Hematopoietic multipotent progenitor cell treated with erythropoietin and hydrocortisone succinate and interleukin-3 and kit ligand, for 8 days (in vitro differentiated cells): ENCODE measurements around the gene SHMT1.
"Not testable (repeated sequence)": the region's sequence is repeated elsewhere in the genome, so short reads cannot be mapped to it uniquely, and the experiment has no call there.

ENCODE experiments used
- DNase-seq: peaks from one replicate; pipeline ENCODE4 v3.0.0-alpha.2; 2015

SHMT1 gene

GRCh38 chr17:18377437-18378204, 14.3 kb upstream of the SHMT1 start, which contains the start of gene EVPLL:
Gene EVPLL, plus strand, starts transcription at chr17:18377778. Its CDS starts 3,160 bp downstream, at chr17:18380938.
- peak; percentile 92 for DNase-seq

GRCh38 chr17:18374216-18374615, 10.9 kb upstream of the SHMT1 start:
- DNase-seq: no peak

DNA sequence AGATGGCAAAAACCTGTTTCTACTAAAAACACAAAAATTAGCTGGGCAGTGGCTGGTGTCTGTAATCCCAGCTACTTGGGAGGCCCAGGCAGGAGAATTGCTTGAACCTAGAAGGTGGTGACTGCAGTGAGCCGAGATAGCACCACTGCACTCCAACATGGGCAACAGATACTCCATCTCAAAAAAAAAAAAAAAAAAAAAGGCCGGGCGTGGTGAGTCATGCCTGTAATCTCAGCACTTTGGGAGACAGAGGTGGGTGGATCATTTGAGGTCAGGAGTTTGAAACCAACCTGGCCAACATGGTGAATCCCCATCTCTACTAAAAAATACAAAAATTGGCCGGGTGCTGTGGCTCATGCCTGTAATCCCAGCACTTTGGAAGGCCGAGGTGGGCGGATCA, 9.8 kb upstream of the SHMT1 start:
- DNase-seq: peak; percentile 60

DNA sequence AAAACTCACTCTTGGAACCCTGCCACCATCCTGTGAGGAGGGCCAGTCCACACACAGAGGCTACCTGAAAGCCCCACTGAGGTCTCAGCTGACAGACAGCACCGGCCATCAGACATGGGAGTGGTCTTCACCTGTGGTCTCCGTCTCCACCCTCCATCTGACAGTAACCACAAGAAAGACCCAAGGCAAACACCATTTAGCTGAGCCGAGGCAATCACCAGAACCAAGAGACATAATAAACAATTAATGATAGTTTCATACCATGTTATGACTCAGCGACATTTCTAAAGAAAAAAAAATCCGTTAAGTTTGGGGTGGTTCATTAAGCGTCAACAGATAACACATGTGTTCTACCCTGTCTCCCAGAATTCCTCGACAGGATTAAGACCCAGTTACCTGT, 8.1 kb upstream of the SHMT1 start:
- peak; percentile 57 for DNase-seq

GRCh38 chr17:18370761-18371160, 7.4 kb upstream of the SHMT1 start:
- no peak for DNase-seq

DNA sequence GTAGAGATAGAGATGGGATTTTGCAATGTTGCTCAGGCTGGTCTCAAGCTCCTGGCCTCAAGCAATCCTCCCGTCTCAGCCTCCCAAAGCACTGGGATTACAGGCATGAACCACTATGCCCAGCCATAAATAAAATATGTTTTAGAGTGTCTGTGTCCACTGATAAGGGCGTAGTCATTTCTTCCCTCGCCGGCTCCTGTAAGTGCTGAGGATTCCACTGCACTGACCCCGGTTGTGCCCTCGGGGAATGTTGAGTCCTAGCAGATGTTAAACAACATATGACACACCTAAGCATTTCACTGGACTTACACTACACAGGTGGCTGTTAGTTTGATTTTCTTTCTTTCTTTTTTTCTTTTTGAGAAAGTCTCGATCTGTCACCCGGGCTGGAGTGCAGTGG, 5.6 kb upstream of the SHMT1 start:
- DNase-seq: peak; percentile 55

DNA sequence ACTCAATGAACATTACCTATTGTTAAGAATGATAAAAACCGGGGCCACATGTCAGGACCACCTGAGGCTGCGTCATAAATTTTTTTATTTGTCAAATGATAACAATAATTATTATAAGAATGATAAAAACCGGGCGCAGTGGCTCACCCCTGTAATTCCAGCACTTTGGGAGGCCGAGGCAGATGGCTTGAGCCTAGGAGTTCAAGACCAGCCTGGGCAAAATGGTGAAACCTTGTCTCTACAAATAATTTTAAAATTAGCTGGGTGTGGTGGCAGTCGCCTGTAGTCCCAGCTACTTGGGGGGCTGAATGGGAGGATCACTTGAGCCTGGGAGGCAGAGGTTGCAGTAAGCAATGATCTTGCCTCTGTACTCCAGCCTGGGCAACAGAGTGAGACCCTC, 816 bp upstream of the SHMT1 start:
- no peak for DNase-seq

DNA sequence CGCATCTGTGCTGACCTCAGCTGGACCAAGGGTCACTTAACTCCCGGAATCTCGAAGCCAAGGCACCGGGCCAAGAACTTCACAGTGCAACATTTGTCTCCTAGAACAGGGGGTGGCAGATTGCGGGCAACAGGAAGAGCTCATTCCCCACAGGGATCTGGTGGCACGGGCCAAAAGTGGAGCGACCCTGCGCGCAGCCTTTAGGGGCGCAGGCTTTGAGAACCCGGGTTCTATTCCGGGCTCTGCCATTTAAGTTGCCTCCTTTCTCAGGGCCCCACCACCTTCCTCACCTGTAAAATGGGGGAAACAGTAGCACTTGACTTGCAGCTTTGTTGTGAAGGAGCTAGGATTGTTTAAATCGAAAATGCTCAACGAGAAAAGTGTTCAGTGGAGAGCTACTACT, 651 bp downstream of the SHMT1 start:
- DNase-seq: peak; percentile 45

DNA sequence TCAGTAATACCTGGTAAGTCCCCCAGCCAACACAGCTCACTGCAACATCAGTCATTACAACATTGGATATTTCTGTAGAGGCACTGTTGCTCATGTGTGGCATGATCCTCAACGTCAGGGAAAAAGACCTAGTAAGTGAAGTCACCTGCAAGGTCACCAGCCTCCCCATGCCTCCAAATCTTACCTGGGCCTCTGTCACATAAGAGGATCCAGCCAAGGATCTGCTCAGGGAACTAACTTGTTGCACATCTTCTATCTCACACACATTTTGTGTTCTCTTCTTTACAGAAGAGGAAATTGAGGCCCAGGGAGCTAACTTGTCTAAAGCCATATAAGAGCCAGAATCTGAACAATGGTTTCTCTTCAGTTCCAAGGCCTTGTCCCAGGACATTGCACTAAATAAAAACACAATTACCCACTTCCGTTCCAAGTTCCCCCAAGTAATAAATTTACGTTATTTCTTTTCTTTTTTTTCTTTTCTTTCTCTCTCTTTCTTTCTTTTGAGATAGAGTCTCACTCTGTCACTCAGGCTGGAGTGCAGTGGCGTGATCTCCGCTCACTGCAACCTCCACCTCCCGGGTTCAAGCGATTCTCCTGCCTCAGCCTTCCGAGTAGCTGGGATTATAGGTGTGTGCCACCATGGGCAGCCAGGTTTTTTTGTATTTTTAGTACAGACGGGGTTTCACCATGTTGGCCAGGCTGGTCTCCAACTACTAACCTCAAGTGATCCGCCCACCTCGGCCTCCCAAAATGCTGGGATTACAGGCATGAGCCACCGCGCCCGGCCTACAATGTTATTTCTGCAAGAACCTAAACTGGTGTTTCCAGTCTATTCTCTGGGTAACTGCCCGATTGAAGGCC, 1.3 kb downstream of the SHMT1 start:
- DNase-seq: no peak

DNA sequence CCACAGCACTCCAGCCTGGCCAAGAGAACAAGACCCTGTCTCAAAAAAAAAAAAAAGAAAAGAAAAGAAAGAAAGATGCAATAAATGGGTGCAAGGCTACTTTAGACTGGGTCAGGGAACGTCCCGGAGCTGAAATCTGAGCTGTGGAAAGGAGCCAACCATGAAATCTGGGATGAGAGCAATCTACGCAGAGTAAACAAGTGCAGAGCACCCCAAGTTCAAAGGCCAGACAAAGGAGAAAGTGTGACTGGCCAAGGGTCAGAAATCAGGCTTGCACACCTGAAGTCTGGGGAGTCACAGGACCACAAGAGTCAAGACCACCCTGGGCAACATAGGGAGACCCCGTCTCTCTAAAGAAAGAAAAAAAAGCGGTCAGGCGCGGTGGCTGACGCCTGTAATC, 2.8 kb downstream of the SHMT1 start:
- DNase-seq: no peak

GRCh38 chr17:18356624-18357023, 6.7 kb downstream of the SHMT1 start:
- no peak for DNase-seq

- DNase-seq: no peak
Measured at GRCh38 chr17:18353541-18353940, 9.8 kb downstream of the SHMT1 start.

DNA sequence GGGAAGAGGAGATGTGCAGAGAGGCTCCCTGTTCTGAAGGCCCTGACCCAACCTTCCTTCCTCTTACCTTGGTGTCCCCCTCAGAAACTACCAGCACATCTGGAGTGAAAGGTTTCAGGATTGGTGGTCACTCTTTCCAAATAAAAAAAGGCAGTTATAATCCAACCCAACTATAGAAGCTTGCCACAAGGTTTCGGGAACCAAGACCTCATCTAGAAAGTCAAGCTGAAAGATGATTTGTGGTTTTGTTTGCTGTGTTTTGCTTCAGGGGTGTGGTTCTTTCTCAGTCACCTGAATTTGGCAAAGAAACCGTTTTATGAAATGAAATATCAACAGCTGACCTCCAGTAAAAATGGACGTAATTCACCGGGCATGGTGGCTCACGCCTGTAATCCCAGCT, 19.3 kb downstream of the SHMT1 start:
- DNase-seq: no peak

- no peak for DNase-seq
Measured at GRCh38 chr17:18339933-18340332, 23.4 kb downstream of the SHMT1 start.

DNA sequence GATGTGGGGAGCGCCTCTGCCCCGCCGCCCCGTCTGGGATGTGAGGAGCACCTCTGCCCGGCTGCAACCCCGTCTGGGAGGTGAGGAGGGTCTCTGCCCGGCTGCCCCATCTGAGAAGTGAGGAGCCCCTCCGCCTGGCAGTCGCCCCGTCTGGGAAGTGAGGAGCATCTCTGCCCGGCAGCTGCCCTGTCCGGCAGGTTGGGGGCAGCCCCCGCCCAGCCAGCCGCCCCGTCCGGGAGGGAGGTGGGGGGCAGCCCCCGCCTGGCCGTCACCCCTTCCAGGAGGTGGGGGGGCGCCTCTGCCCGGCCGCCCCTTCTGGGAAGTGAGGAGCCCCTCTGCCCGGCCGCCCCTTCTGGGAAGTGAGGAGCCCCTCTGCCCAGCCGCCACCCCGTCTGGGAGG, 25.2 kb downstream of the SHMT1 start:
- DNase-seq: not testable (repeated sequence)

DNA sequence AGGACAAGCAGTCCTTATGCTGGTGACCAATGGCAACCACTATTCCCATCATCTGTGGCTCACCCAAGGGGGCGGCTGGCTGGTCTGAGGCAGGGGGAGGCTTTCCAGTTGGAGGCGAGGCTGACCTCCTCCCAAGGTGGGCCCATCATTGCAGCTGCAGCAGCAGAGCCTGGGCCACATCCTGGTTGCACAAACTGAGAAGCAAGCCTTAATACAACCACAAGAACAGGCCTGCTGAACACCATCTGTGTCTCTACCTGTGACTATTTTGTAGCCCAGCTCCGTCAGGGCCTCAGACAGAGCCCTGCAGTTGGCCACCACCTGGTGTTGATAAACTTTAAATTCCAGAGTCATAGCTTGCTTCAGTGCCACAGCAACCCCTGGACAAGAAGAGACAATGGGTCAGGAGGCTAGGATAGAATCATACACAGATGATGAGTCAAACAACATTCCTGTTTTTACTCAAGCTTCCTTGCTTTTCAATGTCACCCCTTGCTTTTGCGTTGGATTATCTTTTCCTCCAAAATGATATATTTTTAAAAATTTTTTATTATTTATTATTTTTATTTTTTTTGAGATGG, 30.4 kb downstream of the SHMT1 start:
- no peak for DNase-seq

DNA sequence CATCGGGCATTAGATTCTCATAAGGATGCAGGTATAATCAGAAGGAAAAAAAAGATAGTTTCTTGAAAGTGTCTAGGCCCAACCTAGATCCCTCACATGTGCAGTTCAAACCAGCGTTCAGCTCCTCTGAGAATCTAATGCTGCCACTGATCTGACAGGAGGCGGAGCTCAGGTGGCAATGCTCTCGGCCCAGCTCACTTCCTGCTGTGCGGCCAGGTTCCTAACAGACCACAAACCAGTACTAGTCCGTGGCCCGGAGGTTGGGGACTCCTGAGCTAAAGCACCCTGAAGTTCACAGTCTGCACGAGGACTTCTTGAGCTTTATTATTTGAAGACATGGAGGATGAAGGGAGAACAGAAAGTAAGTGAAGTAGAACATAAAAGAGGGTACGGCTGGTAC, 31.5 kb downstream of the SHMT1 start:
- DNase-seq: no peak

GRCh38 chr17:18328643-18329204, 34.6 kb downstream of the SHMT1 start:
- DNase-seq: no peak

DNA sequence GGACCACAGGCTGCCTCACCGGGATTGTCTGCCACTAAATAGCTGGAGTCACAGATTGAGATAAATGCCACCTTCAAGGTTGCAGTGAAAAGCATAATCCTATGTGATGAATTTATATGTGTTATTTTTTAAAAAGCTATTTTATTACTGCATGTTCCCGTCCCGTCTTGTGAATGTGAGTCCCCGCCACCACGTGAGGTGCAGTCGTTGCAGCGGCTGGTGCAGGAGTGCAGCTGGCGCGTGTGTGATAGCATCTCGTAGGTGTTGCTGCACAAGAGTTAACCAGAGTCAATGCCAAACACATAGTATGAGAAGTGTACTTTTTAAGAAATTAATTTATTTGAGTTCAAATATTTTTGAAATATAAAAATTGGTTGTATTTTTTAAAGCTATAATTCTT, 35.8 kb downstream of the SHMT1 start:
- no peak for DNase-seq

DNA sequence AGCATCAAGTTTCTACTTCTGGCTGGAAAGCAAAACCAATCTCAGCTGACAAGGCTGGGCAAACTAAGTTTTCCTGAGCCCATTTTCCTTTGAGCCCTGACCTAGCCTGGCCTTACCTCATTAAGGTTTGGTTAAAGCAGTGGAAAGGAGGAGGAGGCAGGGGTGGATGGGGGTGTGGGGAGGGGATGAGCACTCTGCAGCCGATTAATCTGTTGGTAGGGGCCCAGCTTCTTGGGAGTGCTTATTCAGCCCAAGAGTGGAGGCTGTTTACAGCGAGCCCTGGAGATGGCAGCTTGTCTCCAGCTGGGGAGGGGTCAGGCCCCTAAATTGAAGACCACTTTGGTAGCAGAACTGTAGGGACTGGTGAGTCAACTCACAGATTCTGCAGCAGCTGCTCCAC, 36.3 kb downstream of the SHMT1 start:
- DNase-seq: no peak

DNA sequence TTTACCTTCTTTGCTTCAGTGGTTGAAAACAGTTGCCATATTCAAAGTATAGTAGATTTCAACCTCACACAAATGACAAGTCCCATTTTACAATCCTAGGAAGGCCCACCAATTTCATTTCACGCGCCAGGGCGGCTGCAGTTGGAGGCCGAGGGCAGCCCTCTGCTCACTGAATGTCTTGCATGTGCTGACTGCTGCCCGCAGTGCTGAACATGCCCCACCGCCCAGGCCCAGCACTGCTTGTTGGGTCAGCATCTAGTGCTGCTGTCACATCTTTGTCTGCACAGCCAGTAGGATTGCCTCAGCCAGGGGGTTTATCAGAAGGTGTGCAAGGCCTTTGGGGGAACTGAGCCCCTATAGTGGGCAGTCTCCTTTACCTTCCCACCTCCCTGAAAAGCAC, 36.8 kb downstream of the SHMT1 start:
- DNase-seq: no peak

DNA sequence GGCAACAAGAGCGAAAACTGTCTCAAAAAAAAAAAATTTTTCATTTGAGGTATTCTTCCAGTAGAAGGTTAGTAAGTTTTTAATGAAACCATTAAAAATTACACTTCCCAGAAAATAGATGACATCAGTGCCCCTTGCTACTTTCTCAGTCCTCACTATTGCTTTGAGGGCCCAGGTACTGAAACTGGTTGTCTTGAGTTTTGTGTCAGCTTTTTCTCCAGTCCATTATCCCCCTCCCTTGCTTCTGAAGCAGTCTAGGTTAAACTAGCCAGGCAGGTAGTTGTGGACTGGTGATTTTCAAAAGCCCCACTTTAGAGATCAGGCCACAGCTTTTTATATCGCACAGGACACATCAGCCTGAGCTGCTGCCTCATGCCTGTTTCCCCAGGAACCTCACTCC, 37.3 kb downstream of the SHMT1 start:
- DNase-seq: no peak
